Measurements from ENCODE around the gene ASB6. TPM values are rescaled to one million over a fixed set of nuclear protein-coding genes. Genes with fewer than 3 reads are reported as not detected.
A peak's percentile ranks its signal among the peaks of the same experiment; 100 is the strongest.

ASB6 gene
- total RNA-seq, 2 experiments from 2014 or later: 22.5 to 23.4 TPM

- ChIA-PET POLR2A (no interaction called here), CTCF (interaction anchor here (1.0 to 3.7 kb wide), 5 partner anchors 12 to 482 kb away, joined by 3 to 31 read pairs (median 17); partner anchors contain the start of gene NTMT1)
- Mint-ChIP-seq H3K27ac (no peak overlapping the region), H3K4me3 (no peak overlapping the region), H3K9me3 (no peaks in the 10 kb centered on the region), H3K27me3 (peaks cover 7% of the 10 kb centered on the region), H3K4me1 (peaks cover 22% of the 10 kb centered on the region), H3K36me3 (ENCODE audit: low read depth) (no peaks in the 10 kb centered on the region)
- no peak for DNase-seq
These were observed 29.0 kb downstream of the ASB6 start for GRCh38 chr9:129612815-129613519.

- H3K36me3 Mint-ChIP-seq (ENCODE audit: low read depth): no peaks in the 10 kb centered on the region
- no peak overlapping the region for H3K4me3 Mint-ChIP-seq
- no peaks in the 10 kb centered on the region for H3K9me3 Mint-ChIP-seq
- peaks cover 30% of the 10 kb centered on the region for H3K4me1 Mint-ChIP-seq
- ChIA-PET POLR2A (no interaction called here), CTCF (interaction anchor here (0.9 to 2.7 kb wide), 6 partner anchors 13 to 481 kb away, joined by 3 to 31 read pairs (median 12); partner anchors contain the start of gene NTMT1)
- no peaks in the 10 kb centered on the region for H3K27me3 Mint-ChIP-seq
- no peak for DNase-seq
- H3K27ac Mint-ChIP-seq: no peak overlapping the region
These were observed 29.8 kb downstream of the ASB6 start for GRCh38 chr9:129612123-129612522.

- H3K4me1 Mint-ChIP-seq: peaks cover 37% of the 10 kb centered on the region
- ChIA-PET CTCF (interaction anchor here (0.6 to 2.7 kb wide), 12 partner anchors 9 to 485 kb away, joined by 3 to 31 read pairs (median 4); partner anchors contain the start of genes IER5L and NTMT1), POLR2A (interaction anchor here (1.0 to 1.1 kb wide), 2 partner anchors 13 to 473 kb away, joined by 4 to 5 read pairs; no protein-coding TSS in a partner anchor)
- H3K27ac Mint-ChIP-seq: no peak overlapping the region
- H3K4me3 Mint-ChIP-seq: no peak overlapping the region
- no peaks in the 10 kb centered on the region for H3K9me3 Mint-ChIP-seq
- no peaks in the 10 kb centered on the region for H3K36me3 Mint-ChIP-seq (ENCODE audit: low read depth)
- H3K27me3 Mint-ChIP-seq: no peaks in the 10 kb centered on the region
- no peak for DNase-seq
These were observed 30.6 kb downstream of the ASB6 start for GRCh38 chr9:129611307-129611800.

GRCh38 chr9:129610473-129611306, 31.3 kb downstream of the ASB6 start:
- POLR2A ChIA-PET: interaction anchor here (1.0 to 1.1 kb wide), 2 partner anchors 14 to 472 kb away, joined by 4 to 5 read pairs; no protein-coding TSS in a partner anchor
- peak; percentile 74 for DNase-seq
- Mint-ChIP-seq H3K27me3 (no peaks in the 10 kb centered on the region), H3K4me1 (peaks cover 42% of the 10 kb centered on the region), H3K9me3 (no peaks in the 10 kb centered on the region), H3K27ac (peak overlapping the region; percentile 40), H3K36me3 (ENCODE audit: low read depth) (no peaks in the 10 kb centered on the region), H3K4me3 (peak overlapping the region; percentile 64)
- CTCF ChIA-PET: interaction anchor here (0.6 to 2.7 kb wide), 12 partner anchors 9 to 485 kb away, joined by 3 to 31 read pairs (median 4); partner anchors contain the start of genes IER5L and NTMT1

- Mint-ChIP-seq H3K36me3 (ENCODE audit: low read depth) (no peaks in the 10 kb centered on the region), H3K27me3 (no peaks in the 10 kb centered on the region), H3K9me3 (no peaks in the 10 kb centered on the region), H3K27ac (no peak overlapping the region), H3K4me3 (peak overlapping the region; percentile 56), H3K4me1 (peaks cover 43% of the 10 kb centered on the region)
- ChIA-PET POLR2A (no interaction called here), CTCF (no interaction called here)
- DNase-seq: no peak
These were observed 31.8 kb downstream of the ASB6 start for GRCh38 chr9:129610213-129610472.

GRCh38 chr9:129609486-129610212, 32.3 kb downstream of the ASB6 start:
- CTCF ChIA-PET: interaction anchor here (1.0 to 2.3 kb wide), 6 partner anchors 15 to 471 kb away, joined by 3 to 12 read pairs (median 6); partner anchors contain the start of gene IER5L

GRCh38 chr9:129608561-129609481, 33.1 kb downstream of the ASB6 start:
- DNase-seq: no peak
- peak overlapping the region; percentile 50 for H3K27ac Mint-ChIP-seq
- peaks cover 51% of the 10 kb centered on the region for H3K4me1 Mint-ChIP-seq
- H3K36me3 Mint-ChIP-seq (ENCODE audit: low read depth): no peaks in the 10 kb centered on the region
- H3K4me3 Mint-ChIP-seq: no peak overlapping the region
- no peaks in the 10 kb centered on the region for H3K27me3 Mint-ChIP-seq
- ChIA-PET POLR2A (interaction anchor here (0.9 to 2.7 kb wide), 5 partner anchors 11 to 469 kb away, joined by 3 to 16 read pairs (median 5); no protein-coding TSS in a partner anchor), CTCF (interaction anchor here (0.8 to 2.3 kb wide), 9 partner anchors 12 to 475 kb away, joined by 3 to 12 read pairs (median 4); partner anchors contain the start of gene IER5L)
- no peaks in the 10 kb centered on the region for H3K9me3 Mint-ChIP-seq

More at GRCh38 chr9:129609486-129610212, 32.3 kb downstream of the ASB6 start:
- POLR2A ChIA-PET: interaction anchor here (1.2 to 2.7 kb wide), 3 partner anchors 23 to 470 kb away, joined by 4 to 16 read pairs (median 5); no protein-coding TSS in a partner anchor
- Mint-ChIP-seq H3K36me3 (ENCODE audit: low read depth) (no peaks in the 10 kb centered on the region), H3K27me3 (no peaks in the 10 kb centered on the region), H3K4me1 (peaks cover 47% of the 10 kb centered on the region), H3K27ac (peak overlapping the region; percentile 84), H3K9me3 (no peaks in the 10 kb centered on the region), H3K4me3 (peak overlapping the region; percentile 93)
- peak; percentile 70 for DNase-seq

- H3K27ac Mint-ChIP-seq: peak overlapping the region; percentile 45
- H3K36me3 Mint-ChIP-seq (ENCODE audit: low read depth): no peaks in the 10 kb centered on the region
- POLR2A ChIA-PET: interaction anchor here (1.4 to 2.5 kb wide), 5 partner anchors 11 to 472 kb away, joined by 4 to 11 read pairs (median 5); no protein-coding TSS in a partner anchor
- H3K27me3 Mint-ChIP-seq: no peaks in the 10 kb centered on the region
- no peaks in the 10 kb centered on the region for H3K9me3 Mint-ChIP-seq
- no peak for DNase-seq
- CTCF ChIA-PET: interaction anchor here (1.6 to 2.7 kb wide), 4 partner anchors 18 to 475 kb away, joined by 6 to 9 read pairs (median 7); no protein-coding TSS in a partner anchor
- H3K4me3 Mint-ChIP-seq: no peak overlapping the region
- H3K4me1 Mint-ChIP-seq: peaks cover 62% of the 10 kb centered on the region
These were observed 34.9 kb downstream of the ASB6 start for GRCh38 chr9:129607027-129607387.

- H3K27me3 Mint-ChIP-seq: no peaks in the 10 kb centered on the region
- no peaks in the 10 kb centered on the region for H3K36me3 Mint-ChIP-seq (ENCODE audit: low read depth)
- no peak overlapping the region for H3K4me3 Mint-ChIP-seq
- H3K27ac Mint-ChIP-seq: no peak overlapping the region
- no peak for DNase-seq
- POLR2A ChIA-PET: interaction anchor here (1.4 to 2.5 kb wide), 5 partner anchors 10 to 471 kb away, joined by 4 to 11 read pairs (median 5); no protein-coding TSS in a partner anchor
- H3K4me1 Mint-ChIP-seq: peaks cover 62% of the 10 kb centered on the region
- CTCF ChIA-PET: interaction anchor here (1.0 to 2.7 kb wide), 6 partner anchors 18 to 475 kb away, joined by 3 to 9 read pairs (median 7); no protein-coding TSS in a partner anchor
- no peaks in the 10 kb centered on the region for H3K9me3 Mint-ChIP-seq
These were observed 35.6 kb downstream of the ASB6 start for GRCh38 chr9:129606161-129607026.

GRCh38 chr9:129604766-129605163, 37.2 kb downstream of the ASB6 start:
- ChIA-PET CTCF (interaction anchor here (1.1 to 2.7 kb wide), 3 partner anchors 431 to 473 kb away, joined by 4 to 8 read pairs (median 8); no protein-coding TSS in a partner anchor), POLR2A (interaction anchor here (1.0 to 2.5 kb wide), 2 partner anchors 8 to 144 kb away, joined by 3 to 11 read pairs; no protein-coding TSS in a partner anchor)
- DNase-seq: no peak
- H3K27me3 Mint-ChIP-seq: peaks cover 3% of the 10 kb centered on the region
- H3K4me3 Mint-ChIP-seq: no peak overlapping the region
- H3K9me3 Mint-ChIP-seq: no peaks in the 10 kb centered on the region
- peak overlapping the region; percentile 21 for H3K27ac Mint-ChIP-seq
- peaks cover 55% of the 10 kb centered on the region for H3K4me1 Mint-ChIP-seq
- no peaks in the 10 kb centered on the region for H3K36me3 Mint-ChIP-seq (ENCODE audit: low read depth)
